KMS-11 (cell line): ENCODE results near the gene ZNF385B.

Experiments used
- H2AFZ ChIP-seq: fragments of 200-600 bp; sonication (generic); 2 replicates; pipeline ENCODE4 v1.6.1; 2016; ENCODE audit warnings: antibody characterized with exemption, mixed run types, low read depth
- H3K27ac ChIP-seq: fragments of 200-600 bp; sonication (generic); 2 replicates; pipeline ENCODE4 v1.6.1; 2016; ENCODE audit warnings: mild to moderate bottlenecking, mixed run types
- H3K27me3 ChIP-seq: fragments of 200-600 bp; sonication (generic); 2 replicates; pipeline ENCODE4 v1.6.1; 2017; ENCODE audit warnings: mild to moderate bottlenecking, low read depth, mixed run types, moderate library complexity; ENCODE audit not compliant: insufficient read depth
- H3K36me3 ChIP-seq: fragments of 200-600 bp; sonication (generic); 2 replicates; pipeline ENCODE4 v1.6.1; 2017; ENCODE audit warnings: mild to moderate bottlenecking, mixed run types; ENCODE audit not compliant: insufficient read depth
- H3K4me1 ChIP-seq: fragments of 200-600 bp; sonication (generic); 2 replicates; pipeline ENCODE4 v1.6.1; 2016; ENCODE audit warnings: mild to moderate bottlenecking, low read depth, mixed run types; ENCODE audit not compliant: poor library complexity, severe bottlenecking
- H3K4me2 ChIP-seq: fragments of 200-600 bp; sonication (generic); 2 replicates; pipeline ENCODE4 v1.7.0; 2016; ENCODE audit warnings: mild to moderate bottlenecking, mixed run types
- H3K4me3 ChIP-seq: fragments of 200-600 bp; sonication (generic); IDR thresholded peaks from 2 replicates; pipeline ENCODE4 v1.6.1; 2017; ENCODE audit warnings: low read depth, low read length, mixed read lengths; ENCODE audit not compliant: insufficient read depth
- H3K79me2 ChIP-seq: fragments of 200-600 bp; sonication (generic); 2 replicates; pipeline ENCODE4 v1.6.1; 2016; ENCODE audit warnings: low read depth, mixed run types; ENCODE audit not compliant: insufficient read depth
- H3K9ac ChIP-seq: fragments of 200-600 bp; sonication (generic); 2 replicates; pipeline ENCODE4 v1.6.1; 2016; ENCODE audit warnings: mild to moderate bottlenecking, mixed run types
- H4K20me1 ChIP-seq: fragments of 200-600 bp; sonication (generic); 2 replicates; pipeline ENCODE4 v1.6.1; 2016; ENCODE audit warnings: mild to moderate bottlenecking, mixed run types; ENCODE audit not compliant: insufficient read depth
- TF ChIP-seq, protein P1 (sequence below): fragments of 200-600 bp; sonication (generic); conservative IDR thresholded peaks from 2 replicates; pipeline ENCODE4 v1.6.1; 2017; ENCODE audit warnings: low read depth, mild to moderate bottlenecking, antibody characterized with exemption, low read length, moderate library complexity, mixed read lengths

The ZNF385B gene

DNA sequence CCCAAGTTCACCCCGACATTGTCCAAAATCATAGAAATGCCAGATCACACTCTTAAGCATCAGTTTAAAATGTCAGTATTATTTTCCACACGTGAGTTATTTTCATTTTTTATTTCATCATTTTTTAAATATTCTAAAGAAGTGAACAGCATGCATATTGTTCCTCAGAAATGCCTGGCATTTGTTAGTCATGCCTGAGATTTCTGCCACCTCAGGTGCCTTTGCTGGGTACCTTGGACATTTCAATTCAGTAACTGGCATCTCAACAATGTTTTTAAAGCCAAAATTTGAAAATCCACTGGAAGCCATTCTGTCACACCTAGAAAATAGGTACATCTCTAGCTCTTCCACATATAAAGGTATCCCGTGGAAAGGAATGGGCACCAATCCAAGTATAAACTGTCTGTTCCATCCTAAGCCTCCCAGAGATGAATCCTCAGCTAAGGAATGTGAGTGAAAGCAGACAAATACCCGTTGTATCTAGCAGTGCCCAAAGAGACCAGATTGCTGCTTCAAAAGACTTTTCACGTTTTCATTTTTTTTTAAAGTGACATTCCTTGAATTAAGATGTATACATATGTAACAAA lies 159.8 kb downstream of the ZNF385B start:
- H2AFZ ChIP-seq: no peak overlapping the region
- H3K4me1 ChIP-seq: peaks cover 11% of the 10 kb centered on the region
- no peak overlapping the region for H3K4me3 ChIP-seq

DNA sequence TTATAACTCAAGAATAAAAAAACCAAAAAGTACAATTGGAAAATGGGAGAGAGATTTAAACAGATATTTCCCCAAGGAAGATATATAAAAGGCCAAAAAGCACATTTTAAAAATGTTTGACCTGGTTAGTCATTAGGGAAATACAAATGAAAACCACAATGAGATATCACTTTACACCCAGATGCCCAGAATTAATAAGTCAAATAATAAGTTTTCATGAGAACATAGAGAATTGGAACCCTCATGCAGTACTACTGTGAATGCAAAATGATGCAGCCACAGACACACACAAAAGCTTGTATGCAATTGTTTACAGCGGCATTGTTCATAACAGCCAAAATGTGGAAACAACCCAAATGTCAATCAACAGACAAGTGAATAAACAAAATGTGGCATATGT lies 165.9 kb downstream of the ZNF385B start:
- TF ChIP-seq, protein P1, sequence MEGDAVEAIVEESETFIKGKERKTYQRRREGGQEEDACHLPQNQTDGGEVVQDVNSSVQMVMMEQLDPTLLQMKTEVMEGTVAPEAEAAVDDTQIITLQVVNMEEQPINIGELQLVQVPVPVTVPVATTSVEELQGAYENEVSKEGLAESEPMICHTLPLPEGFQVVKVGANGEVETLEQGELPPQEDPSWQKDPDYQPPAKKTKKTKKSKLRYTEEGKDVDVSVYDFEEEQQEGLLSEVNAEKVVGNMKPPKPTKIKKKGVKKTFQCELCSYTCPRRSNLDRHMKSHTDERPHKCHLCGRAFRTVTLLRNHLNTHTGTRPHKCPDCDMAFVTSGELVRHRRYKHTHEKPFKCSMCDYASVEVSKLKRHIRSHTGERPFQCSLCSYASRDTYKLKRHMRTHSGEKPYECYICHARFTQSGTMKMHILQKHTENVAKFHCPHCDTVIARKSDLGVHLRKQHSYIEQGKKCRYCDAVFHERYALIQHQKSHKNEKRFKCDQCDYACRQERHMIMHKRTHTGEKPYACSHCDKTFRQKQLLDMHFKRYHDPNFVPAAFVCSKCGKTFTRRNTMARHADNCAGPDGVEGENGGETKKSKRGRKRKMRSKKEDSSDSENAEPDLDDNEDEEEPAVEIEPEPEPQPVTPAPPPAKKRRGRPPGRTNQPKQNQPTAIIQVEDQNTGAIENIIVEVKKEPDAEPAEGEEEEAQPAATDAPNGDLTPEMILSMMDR: no peak
- Histone ChIP-seq H3K36me3 (no peaks in the 10 kb centered on the region), H3K4me2 (no peak overlapping the region), H2AFZ (no peak overlapping the region), H3K79me2 (no peaks in the 10 kb centered on the region), H3K4me3 (no peak overlapping the region), H3K4me1 (no peaks in the 10 kb centered on the region), H3K9ac (no peak overlapping the region), H3K27ac (no peak overlapping the region), H3K27me3 (no peaks in the 10 kb centered on the region), H4K20me1 (no peaks in the 10 kb centered on the region; the same call in 1 of the 2 replicates)

More for the DNA sequence above, 159.8 kb downstream of the ZNF385B start:
- no peaks in the 10 kb centered on the region for H3K79me2 ChIP-seq
- no peaks in the 10 kb centered on the region for H3K36me3 ChIP-seq
- no peaks in the 10 kb centered on the region for H3K27me3 ChIP-seq
- no peaks in the 10 kb centered on the region; the same call in 1 of the 2 replicates for H4K20me1 ChIP-seq
- H3K9ac ChIP-seq: no peak overlapping the region
- H3K4me2 ChIP-seq: no peak overlapping the region
- TF ChIP-seq, protein P1: no peak
- no peak overlapping the region for H3K27ac ChIP-seq

DNA sequence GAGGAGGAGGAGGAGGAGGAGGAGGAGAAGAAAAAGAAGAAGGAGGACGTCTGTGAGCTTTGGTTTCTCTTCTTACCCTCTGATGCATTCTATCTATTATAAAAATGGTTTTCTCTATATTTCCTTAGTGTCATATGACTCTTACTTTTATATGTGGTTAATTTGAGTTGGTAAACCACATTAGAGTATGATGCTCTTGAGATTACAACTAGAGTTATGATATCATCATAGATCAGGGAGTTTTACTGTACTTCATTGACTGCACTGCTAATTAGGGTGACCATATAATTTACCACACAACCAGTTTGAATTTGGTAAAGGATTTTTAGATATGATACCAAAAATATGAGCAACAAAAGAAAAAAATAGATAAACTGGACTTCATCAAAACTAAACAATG lies 166.4 kb downstream of the ZNF385B start:
- no peaks in the 10 kb centered on the region for H3K4me1 ChIP-seq
- H3K4me2 ChIP-seq: no peak overlapping the region
- no peaks in the 10 kb centered on the region for H3K79me2 ChIP-seq
- no peak overlapping the region for H3K4me3 ChIP-seq
- H2AFZ ChIP-seq: no peak overlapping the region
- H4K20me1 ChIP-seq: no peaks in the 10 kb centered on the region; the same call in 1 of the 2 replicates
- no peak overlapping the region for H3K27ac ChIP-seq
- H3K9ac ChIP-seq: no peak overlapping the region
- no peaks in the 10 kb centered on the region for H3K36me3 ChIP-seq
- no peaks in the 10 kb centered on the region for H3K27me3 ChIP-seq
- TF ChIP-seq, protein P1: no peak

DNA sequence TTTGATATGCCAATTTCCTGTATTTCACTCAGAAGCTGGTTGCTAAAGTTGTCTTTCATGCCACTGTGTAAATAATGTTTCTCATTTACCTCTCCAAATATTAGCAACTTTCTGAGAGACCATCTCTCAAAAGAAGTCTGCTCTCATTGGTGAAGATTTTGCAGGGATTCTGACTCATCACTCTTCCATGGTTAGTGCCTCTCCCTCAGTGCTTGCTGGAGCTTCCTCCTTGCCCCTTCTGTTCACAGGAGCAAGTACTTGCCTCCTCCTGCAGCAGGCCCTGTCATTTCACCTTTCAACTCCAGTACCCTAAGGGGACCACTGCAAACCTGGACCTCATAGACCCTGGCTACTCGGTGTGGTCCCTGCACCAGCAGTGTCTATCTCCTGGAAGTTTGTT lies 168.8 kb downstream of the ZNF385B start:
- TF ChIP-seq, protein P1: no peak
- H2AFZ ChIP-seq: no peak overlapping the region
- H4K20me1 ChIP-seq: no peaks in the 10 kb centered on the region

More for the DNA sequence above, 168.8 kb downstream of the ZNF385B start:
- Histone ChIP-seq H3K27me3 (no peaks in the 10 kb centered on the region), H3K36me3 (no peaks in the 10 kb centered on the region), H3K9ac (no peak overlapping the region), H3K4me3 (no peak overlapping the region), H3K27ac (no peak overlapping the region), H3K79me2 (no peaks in the 10 kb centered on the region), H3K4me2 (no peak overlapping the region), H3K4me1 (no peaks in the 10 kb centered on the region)
